GM19239 (cell line): Measurements from ENCODE around the gene PRAC1.

ENCODE experiments used
- DNase-seq: peaks from one replicate; pipeline ENCODE4 v3.0.0; 2011; ENCODE audit warnings: low spot score; ENCODE audit not compliant: insufficient read length
- FAIRE-seq: peaks from 2 replicates; lab custom pipeline; 2011; peaks lifted over from hg19 to GRCh38; lab: Jason Lieb, UNC

Gene PRAC1

DNA sequence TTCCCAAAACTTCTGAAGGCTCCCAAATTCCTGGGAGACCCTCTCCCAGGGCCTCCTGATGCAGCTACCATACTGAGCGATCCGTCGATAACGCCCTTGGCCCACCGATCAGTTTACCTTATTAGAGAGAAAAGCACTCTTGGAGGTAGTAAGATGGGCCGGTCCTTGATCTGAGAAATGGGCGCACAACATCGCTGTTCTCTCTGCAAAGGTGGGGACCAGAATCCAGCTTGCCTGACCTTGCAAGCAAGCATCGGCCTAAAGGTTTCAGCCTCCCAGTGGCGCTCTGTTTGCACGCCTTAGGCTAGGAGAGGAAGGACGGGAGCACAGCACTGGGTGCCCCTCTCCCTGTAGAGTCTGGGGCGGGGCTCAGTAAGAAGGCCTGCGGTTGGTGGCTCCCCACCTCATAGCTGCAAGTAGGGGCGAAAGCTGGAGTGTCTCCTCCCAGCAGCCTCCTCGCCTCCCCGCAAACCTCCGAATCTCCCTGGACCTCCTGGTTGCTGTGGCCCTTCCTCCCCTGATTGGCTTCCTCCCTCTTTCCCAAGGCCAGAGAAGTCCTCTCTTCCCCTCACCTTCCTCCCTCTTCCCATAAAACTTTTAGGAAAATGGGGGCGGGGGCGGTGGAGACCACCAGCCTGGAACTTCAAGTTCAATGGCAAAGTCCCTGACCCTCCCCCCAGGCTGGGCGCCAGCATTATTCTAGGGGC lies at the start of gene PRAC1:
Gene PRAC1 (minus strand): TSS at position 318 of the 707 bp plus-strand sequence. CDS start 126 bp downstream, at position 192.
- FAIRE-seq, result no peak
- DNase-seq, result no peak

DNA sequence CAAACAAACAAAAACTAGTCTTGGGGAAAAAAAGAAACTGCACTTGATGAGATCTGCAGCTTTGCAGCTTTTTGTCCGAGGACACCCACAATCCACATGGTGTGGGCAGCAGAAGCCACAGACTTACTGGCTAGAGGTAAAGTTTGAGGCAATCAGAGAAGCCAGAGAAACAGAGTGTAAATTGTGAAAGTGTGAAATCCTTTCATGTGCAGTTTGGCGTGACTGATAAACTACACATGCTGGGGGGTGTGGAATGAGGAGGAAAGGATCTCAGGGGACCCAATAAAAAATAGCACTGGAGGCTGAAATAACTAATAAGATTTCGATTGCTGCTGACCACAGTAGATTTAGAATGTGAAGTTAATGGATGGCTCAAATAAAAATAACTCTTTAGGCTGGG lies 48.6 kb upstream of the PRAC1 start:
- FAIRE-seq, result no peak
- no peak for DNase-seq

DNA sequence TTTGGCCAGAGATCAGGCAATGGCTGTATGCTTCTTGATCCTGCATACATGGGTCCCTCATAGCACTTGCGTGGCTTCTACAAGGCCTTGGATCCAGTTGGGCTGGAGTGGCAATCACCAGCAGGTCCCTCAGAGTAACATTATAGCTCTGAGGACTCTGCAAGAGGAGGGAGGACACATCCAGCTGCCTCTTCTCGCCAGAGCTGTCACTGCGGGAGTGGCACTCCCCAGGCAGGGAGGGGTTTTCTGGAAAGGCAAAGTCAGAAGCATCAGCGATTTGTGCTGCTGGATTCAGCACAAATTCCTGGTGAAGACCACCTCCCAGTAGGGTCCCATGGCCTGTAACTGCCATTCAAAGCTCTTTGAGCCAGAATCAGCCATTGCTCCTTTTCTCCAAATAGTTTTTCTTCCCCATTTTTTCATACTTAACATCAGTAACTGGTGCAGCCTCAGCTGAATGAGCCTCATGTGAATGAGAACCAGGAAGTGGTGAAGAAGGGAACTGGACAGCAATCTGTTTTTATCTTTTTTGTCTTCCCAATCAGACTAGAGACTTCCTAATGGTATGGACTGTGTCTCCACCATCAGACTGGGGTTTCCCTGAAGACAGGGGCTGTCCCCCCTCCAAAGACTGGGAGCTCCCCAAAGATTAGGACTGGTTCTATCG lies 46.8 kb upstream of the PRAC1 start:
- DNase-seq (no peak), FAIRE-seq (no peak)

DNA sequence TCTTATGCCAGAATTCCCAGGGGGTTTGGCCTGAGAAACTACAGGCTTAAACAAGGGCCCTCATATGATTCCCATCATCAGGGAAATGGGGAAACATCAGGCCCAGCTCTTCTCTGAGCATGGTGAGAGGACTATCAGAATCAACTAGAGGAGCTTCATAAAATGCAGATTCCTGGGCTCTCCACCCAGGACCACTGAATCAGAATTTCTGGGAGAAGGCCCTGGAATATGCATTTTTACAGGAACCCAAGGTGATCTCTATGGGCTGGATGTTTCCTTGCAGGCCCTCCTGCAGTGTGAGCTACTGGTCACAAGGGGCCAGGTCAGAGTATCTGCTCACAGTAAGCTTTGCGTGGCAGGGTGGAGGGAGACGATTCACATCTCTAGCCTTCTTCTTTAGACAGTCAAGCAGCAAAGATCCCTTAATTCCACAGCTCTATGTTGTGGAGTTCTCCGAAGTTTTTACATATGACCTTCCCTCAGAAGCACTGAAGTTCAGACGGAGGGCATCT lies 45.0 kb upstream of the PRAC1 start:
- DNase-seq (no peak), FAIRE-seq (no peak)

DNA sequence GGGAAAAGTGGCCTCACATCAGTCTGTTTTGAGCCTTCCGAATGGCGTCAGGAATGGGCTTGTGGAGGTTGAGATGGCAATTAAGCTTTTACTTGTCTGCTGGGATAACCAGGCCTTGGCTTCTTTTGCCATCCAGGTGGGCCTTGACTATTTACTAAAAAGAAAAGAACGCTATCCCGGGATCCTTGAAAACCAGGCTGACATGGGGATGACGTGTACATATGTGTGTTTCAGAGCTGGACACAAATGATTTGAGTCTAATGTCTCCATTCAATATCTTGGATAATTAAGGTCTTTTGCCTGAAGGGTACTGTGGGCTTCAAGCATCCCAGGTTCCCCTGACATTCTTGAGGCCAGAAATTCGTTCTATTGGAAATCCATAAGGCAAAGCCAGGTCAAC lies 38.8 kb upstream of the PRAC1 start:
- no peak for FAIRE-seq
- DNase-seq, result no peak

DNA sequence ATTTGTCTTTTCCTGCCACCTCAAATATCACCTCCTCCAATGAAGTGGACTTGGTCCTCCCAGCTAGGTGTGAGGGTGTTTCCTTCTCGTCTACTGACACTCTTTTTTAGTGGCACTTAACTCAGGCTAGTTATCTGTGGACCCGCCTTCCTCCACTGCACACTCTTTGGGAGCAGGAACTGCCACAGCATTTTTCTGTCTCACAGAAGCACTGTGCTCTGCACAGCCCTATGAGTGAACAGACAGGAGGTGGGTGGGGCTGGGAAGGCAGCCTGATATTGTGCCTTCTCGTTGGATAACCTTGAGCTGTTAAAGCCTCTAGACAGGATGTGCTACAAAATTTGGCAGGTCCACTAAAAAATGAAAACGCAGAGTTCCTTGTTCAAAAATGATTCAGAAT lies 38.1 kb upstream of the PRAC1 start:
- DNase-seq, result no peak

DNA sequence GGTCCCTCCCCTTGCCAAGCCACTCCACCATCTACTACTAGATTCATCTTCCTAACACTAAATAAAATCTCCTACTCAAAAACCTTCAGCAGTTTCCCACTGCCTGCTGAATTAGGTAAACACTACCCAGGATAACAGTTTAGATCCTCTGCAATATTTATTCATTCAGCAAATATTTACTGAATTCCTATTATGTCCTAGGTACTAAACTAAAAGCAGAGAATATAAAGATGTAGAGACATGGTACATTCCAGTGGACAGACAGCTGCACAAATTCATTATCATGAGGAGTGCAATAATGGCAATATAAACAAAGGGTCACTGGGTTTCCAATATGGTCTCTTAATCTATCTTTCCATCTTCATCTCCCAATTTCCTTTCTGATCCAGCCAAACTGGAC lies 37.0 kb upstream of the PRAC1 start:
- DNase-seq, result no peak
- no peak for FAIRE-seq

More for the DNA sequence above, 38.1 kb upstream of the PRAC1 start:
- no peak for FAIRE-seq

DNA sequence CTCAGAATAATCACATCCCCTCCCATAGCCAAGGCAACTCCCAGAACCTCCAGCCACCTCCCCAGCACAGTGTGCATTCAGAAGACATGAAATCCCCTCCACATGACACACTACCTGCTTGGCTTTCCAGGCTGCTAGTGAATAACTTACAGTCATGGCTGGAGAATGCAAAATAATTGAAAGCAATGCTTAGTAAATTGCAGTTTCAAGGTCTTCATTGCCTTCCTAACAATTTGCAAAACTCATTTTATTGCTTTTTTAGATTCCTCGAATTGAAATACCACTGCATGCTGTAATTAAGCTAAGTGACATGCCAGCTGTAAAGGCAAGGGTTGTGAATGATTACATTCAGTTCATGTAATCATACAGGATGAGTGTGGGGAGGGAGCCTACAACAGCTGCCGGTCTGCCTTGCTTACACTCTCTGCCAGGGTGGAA lies 35.2 kb upstream of the PRAC1 start:
- DNase-seq (no peak), FAIRE-seq (no peak)

DNA sequence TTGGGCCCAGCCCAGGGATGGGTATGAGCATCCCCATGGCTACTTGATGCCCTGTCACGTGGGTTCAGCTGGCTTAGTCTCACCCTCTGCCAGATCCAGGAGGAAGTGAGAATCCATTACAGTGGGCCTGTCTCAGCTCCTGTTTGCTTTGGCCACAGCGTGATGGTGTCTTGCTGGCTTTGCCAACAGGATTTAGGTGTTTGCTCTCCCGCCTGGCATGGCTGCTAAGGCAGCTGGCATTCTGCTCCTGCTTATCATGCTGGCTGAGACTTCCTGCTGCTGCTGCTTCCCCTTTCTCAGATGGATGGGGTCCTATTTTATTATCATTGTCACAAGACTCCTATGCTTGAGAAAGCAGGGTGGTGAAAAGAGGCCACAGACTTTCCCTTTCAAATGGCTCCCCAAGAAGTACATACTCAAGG lies 34.5 kb upstream of the PRAC1 start:
- FAIRE-seq, result no peak
- DNase-seq, result no peak

DNA sequence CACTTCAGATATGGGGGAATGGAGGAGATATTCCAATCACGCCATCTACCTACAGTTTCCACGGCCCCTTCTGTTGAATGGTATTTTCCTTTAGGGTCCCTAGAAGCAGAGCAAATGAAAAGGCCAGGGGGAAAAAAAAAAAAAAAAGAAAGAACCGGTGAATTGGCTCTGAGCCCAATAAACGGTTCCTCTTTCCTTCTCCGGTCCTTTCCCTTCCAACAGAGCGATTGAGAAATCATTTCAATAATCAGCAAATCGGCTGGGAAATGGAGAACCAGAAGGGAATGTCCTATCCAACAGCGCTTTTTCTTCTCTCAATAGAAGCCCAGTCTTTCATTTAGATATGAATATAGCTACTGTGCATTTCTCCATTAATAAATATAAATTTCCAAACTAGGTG lies 33.0 kb upstream of the PRAC1 start:
- DNase-seq (no peak), FAIRE-seq (no peak)

DNA sequence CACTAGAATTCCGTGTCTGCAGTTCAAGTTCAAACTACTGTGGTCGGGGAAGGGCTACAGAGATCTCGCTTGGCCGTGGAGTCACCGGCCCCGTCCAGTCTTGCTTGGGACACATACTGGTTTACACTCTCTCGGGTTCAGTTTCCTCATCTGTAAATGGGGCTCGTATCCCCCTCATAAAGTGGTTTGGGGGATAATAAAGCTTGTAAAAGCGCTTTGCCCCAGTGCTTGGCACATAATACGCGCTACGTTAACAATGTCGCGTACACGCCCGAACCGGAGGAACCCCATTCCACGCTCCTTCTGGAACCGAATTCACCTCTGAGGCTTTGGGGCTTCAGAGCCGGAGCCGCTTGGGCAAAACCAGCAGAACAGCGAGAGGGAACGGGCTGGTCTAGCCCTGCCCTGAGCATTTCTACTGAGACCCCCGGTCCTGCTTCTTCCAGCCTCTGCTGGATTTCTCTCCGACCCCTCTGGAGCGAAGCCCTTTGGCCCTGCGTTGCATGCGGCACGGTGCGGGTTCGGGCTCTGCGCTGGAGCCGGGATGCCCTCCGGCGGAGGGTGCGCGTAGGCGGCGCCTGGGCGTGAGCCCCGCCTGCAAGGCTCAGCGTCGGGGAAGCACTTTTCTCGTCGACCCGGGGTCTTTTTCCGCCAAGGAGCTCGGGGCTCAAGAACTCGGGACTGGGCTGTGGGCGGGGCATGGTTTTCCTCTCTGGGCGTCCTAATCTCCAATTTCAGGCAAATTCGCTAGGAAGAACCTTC lies 32.4 kb upstream of the PRAC1 start:
- FAIRE-seq, result no peak
- DNase-seq, result no peak

DNA sequence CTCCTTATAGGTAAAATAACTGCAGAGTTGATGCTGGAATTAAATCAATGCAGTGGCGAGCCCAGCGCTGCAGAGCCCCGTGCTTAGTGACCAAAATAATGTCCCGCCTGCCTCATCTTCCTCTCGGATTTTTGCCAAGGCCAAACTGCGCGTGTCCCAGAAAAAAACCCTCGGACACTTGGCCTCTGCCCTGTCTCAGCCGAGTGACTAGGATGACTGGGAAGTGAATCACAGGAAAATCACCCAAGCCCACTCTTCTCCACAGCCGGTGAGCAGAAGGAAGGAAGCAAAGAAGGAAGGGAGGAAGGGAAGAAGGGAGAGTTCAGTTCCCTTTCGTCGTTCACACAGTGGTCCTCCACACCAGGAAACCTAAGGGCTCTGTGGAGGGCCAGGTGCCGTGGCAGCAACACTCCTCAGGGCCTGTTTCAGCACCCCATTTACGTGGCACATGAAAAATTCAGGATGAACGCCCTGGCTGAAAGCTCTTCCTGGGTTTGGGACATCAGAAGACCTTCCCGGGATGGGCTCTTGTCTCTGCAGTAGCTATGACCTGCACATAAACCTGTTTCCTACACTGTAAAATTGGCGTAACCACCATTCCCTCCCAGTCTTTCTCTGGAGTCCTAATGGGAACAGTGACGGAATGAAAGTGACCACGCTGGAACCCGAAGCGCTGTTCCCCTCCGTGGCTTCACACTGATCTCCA lies 31.6 kb upstream of the PRAC1 start:
- no peak for FAIRE-seq
- DNase-seq, result no peak

DNA sequence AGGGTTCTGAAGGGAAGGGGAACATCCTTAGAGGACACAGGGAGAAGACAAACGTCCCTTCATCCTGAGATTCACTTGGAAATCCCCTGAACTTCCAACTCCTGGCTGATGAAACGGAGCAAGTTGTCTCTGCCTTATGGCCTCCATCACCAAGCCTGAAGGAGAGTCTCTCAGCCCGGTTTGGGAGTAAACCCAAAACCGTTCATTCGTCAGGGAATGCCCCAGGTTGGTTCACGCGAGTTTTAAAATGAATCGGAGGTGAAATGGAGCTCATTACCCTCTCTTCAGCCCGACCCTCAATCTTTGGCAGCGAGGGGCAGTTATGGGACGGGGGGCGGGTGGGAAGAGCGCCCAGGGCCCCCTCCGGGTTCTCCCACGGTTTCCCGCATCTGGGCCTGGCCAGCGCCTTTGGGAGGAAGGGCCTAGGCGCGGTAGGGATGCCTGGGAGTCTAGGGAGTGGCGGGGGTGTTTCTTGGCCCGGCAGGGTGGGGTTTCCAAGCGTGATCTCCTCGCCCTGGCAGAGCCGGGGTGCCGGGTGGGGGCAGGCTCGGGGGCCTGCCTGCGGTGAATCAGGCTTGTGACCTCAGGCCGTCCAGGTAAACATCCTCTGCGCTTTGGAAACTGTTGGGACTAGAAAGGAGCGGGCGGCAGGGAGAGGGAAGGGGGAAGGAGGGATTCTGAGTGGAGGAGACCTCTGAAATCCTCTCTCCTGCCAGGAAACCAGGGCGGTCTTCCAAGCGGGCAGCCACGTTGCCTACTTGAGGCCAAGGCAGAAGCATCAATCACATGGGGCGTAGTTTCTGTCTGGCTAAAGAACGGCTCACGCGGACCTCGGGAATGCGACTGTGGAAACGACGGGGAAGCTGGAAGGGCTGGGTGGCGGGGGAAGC lies 30.3 kb upstream of the PRAC1 start:
- no peak for DNase-seq
- no peak for FAIRE-seq

DNA sequence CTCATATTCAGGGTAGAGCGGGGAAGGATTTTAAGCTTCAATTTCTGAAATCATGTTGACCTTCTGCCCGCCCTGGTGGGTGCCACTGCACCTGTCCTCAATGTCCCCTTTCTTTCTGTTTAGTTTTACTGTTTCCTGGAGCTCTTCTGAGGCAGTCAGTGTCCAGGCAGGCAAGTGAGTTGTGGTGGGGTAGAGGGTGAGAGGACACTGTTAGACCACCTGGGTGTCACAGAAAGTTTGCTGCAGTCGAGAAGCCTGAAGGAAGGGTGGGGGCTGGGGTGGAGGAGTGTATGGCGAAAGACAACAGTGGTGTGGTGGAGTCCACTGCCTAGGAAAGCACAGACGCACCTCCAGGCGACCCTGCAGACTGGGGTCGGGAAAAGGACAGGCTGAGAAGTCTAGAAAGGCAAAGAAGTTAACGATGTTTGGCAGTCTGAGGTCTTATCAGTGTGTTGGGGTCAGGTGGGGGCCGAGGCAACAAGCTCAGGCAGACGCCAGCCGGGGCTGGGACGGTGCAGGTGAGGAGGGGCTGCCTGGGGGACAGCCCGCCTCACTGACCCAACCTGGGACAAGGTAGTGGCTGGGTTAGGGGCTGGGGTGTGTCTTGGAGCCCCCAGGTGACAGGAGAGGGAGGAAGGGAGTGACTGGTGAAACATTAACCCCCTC lies 29.5 kb upstream of the PRAC1 start:
- no peak for FAIRE-seq
- no peak for DNase-seq

DNA sequence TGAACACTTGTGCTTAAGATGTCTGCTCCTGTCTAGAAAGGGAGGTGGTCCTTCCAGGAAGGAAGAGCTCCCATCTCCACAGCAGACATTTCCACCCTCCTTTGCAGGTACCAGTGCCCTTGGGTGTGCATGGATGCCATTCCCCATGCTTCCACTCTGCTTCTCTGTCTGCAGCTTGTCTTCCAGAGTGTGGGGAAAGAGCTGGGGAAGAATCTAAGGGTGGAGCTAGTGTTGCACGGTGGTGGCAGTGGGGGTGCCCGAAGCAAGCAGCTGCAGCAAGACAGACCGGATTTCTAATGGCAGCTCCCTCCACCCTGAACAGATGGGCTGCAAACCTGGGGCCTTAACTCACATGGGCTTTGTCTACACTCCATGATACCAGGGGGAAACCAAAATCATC lies 28.9 kb upstream of the PRAC1 start:
- FAIRE-seq, result no peak
- no peak for DNase-seq

DNA sequence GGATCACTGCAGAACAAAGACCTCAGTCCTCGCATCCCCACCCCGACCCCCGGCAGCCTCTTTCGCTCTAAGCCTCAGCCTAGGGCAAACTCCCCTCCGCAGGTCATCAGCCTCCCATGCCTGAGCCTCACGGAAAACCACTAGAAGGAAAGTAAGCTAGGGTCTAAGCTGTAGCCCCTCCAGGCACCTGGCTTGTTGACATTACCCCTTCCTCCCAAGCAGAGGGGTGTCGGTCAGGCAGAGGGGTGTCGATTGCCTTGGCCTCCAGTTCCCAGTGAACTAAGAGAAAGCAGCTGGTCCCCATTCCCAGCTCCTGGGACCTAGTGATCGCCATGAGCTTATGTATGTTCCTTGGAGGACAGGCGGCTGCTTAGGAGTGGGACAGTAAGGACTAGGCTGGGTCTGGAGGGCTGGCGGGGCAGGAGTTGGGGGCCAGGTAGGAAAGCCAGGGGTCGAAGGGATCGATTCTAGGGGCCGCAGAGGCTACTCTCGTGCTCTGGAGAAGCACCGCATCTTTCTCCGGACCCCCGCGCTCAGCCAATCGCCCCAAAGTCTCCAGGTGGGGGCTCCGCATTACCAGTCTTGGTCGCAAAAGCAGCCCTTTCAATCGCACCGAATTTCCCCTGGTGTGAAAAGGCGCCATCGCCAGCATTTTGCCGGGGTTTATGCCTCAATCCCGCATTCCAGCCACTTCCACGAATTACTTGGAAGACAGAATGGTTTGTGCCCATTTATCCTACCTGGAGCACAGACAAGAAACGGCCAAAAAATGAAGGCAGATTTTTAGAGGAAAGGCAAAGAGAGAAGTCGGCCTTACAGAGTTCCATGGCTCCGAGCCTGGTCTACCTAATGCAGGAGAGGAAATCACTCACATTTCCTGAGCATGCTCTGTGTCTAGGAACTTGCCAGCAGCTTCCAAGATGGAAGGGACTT lies 27.6 kb upstream of the PRAC1 start:
- DNase-seq, result no peak
- FAIRE-seq, result no peak

DNA sequence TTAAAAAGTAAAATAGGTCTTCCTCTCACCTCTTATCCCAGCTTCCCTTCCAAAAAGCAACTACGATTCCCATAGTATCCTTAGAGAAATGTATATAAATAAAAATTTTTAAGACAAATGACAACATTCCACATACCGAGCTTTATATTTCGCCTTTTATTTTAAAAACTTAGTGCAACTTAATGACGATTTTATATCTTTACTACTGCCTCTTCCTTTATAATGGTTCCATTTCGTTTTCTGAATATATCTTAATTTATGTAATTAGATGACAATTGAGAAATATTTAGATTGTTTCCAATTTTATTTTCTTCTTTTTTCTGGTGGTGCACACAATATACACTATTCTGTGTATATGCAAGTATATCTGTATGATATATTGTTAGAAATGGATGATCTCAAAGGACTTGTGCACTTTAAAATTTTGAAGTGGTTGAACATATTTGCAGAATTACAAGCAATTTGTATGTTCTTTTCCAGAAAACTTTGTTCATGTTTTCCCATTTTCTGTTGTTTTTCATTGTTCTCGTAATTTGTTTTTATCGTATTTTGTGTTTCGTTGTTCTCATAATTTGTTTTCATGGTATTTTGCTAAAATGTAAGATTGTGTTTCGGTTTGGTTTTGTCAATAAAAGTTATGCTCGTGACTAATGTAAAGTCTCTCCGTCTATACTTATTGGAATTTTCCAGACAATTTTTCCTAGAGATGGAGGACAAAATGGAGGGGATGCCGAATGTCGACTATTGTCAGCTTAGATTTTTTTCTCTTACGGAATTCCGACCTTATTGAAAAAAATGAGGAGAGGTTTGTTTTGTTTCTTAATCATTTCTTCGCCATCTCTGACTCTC lies 26.6 kb upstream of the PRAC1 start:
- DNase-seq (no peak), FAIRE-seq (no peak)
